Measurements from ENCODE around the gene GPS2.

- TF ChIP-seq CTCF (IDR thresholded peaks at IDR 0.05 in 8 of 11, conservative IDR thresholded peaks at IDR 0.05 in 3 of 11), result no peak
- TF ChIP-seq POLR2AphosphoS5 (IDR thresholded peaks at IDR 0.05), result no peak
These were observed 48.2 kb upstream of the GPS2 start for GRCh38 chr17:7363311-7363710.

Data from spleen (tissue), 7 donors.